Mesodermal cell (in vitro differentiated cells): ENCODE results near the gene ZDHHC18.
A peak's percentile ranks its signal among the peaks of the same experiment; 100 is the strongest.

Source experiments
- H3K27ac ChIP-seq: 2 replicates; pipeline ENCODE4 v1.7.0; 2013; ENCODE audit warnings: mild to moderate bottlenecking, low read depth, low read length, moderate library complexity; ENCODE audit not compliant: severe bottlenecking
- H3K36me3 ChIP-seq: 2 replicates; pipeline ENCODE4 v1.7.1; 2013; ENCODE audit warnings: mild to moderate bottlenecking, low read length, moderate library complexity; ENCODE audit not compliant: control insufficient read depth, insufficient read depth
- H3K4me1 ChIP-seq: one replicate; pipeline ENCODE4 v1.7.1; 2013; ENCODE audit warnings: mild to moderate bottlenecking, low read length; ENCODE audit not compliant: insufficient read depth, control insufficient read depth, poor library complexity, severe bottlenecking
- H3K4me3 ChIP-seq: 2 replicates; pipeline ENCODE4 v1.7.0; 2013; ENCODE audit warnings: low read length, control low read depth, mild to moderate bottlenecking; ENCODE audit not compliant: insufficient read depth, poor library complexity, severe bottlenecking; ENCODE audit errors: extremely low read depth
- H3K9me3 ChIP-seq: 2 replicates; pipeline ENCODE4 v1.7.1; 2013; ENCODE audit warnings: mild to moderate bottlenecking, low read length, moderate library complexity; ENCODE audit not compliant: control insufficient read depth
- WGBS, 2 experiments: methylation state at CpG; one replicate each; pipeline ENCODE4 v1.1.5; 2013; ENCODE audit warnings: missing lambda C conversion rate in 2 of 2; ENCODE audit not compliant: insufficient coverage in 2 of 2; 5-methylcytosine and 5-hydroxymethylcytosine counted together

The ZDHHC18 gene

GRCh38 chr1:26822737-26823395, 3.6 kb upstream of the ZDHHC18 start:
- H3K4me3 ChIP-seq: no peak overlapping the region
- H3K27ac ChIP-seq: no peak overlapping the region
- peaks cover 22% of the 10 kb centered on the region for H3K4me1 ChIP-seq
- 88 to 100% methylated on average over 2 to 3 of the region's 4 CpGs for WGBS, 2 experiments
- no peaks in the 10 kb centered on the region for H3K9me3 ChIP-seq
- H3K36me3 ChIP-seq: no peaks in the 10 kb centered on the region

GRCh38 chr1:26824731-26825130, 1.8 kb upstream of the ZDHHC18 start:
- 95 to 97% methylated on average over 2 to 3 of the region's 3 CpGs for WGBS, 2 experiments
- Histone ChIP-seq H3K4me1 (peaks cover 28% of the 10 kb centered on the region), H3K9me3 (no peaks in the 10 kb centered on the region), H3K27ac (peak overlapping the region; percentile 72), H3K4me3 (no peak overlapping the region), H3K36me3 (peaks cover 11% of the 10 kb centered on the region)

- Histone ChIP-seq H3K27ac (no peak overlapping the region), H3K4me3 (peak overlapping the region; percentile 57), H3K9me3 (no peaks in the 10 kb centered on the region), H3K36me3 (peaks cover 20% of the 10 kb centered on the region), H3K4me1 (peaks cover 28% of the 10 kb centered on the region)
- WGBS, 2 experiments: 7 to 13% methylated on average over 12 to 13 of the region's 17 CpGs
Observed at GRCh38 chr1:26827106-26827604, 667 bp downstream of the ZDHHC18 start.

- Histone ChIP-seq H3K4me3 (peak overlapping the region; percentile 57), H3K36me3 (peaks cover 25% of the 10 kb centered on the region), H3K9me3 (no peaks in the 10 kb centered on the region), H3K27ac (no peak overlapping the region), H3K4me1 (peaks cover 28% of the 10 kb centered on the region)
- 48 to 55% methylated on average over 11 of the region's 11 CpGs for WGBS, 2 experiments
Observed at GRCh38 chr1:26827663-26828062, 1.2 kb downstream of the ZDHHC18 start.

GRCh38 chr1:26828411-26828991, 2.0 kb downstream of the ZDHHC18 start:
- H3K4me1 ChIP-seq: peaks cover 28% of the 10 kb centered on the region
- H3K36me3 ChIP-seq: peaks cover 32% of the 10 kb centered on the region
- no peak overlapping the region for H3K4me3 ChIP-seq
- H3K27ac ChIP-seq: no peak overlapping the region
- no peaks in the 10 kb centered on the region for H3K9me3 ChIP-seq
- WGBS, 2 experiments: 83 to 91% methylated on average over 2 to 3 of the region's 4 CpGs

GRCh38 chr1:26829184-26829911, 2.9 kb downstream of the ZDHHC18 start:
- Histone ChIP-seq H3K4me3 (no peak overlapping the region), H3K4me1 (peaks cover 28% of the 10 kb centered on the region), H3K9me3 (no peaks in the 10 kb centered on the region), H3K27ac (no peak overlapping the region), H3K36me3 (peaks cover 40% of the 10 kb centered on the region)
- 86 to 88% methylated on average over 4 to 5 of the region's 6 CpGs for WGBS, 2 experiments

GRCh38 chr1:26831059-26831458, 4.6 kb downstream of the ZDHHC18 start:
- H3K36me3 ChIP-seq: peaks cover 53% of the 10 kb centered on the region
- H3K4me3 ChIP-seq: no peak overlapping the region
- WGBS, 2 experiments: 90 to 100% methylated on average over 1 to 3 of the region's 3 CpGs
- H3K27ac ChIP-seq: no peak overlapping the region
- H3K9me3 ChIP-seq: no peaks in the 10 kb centered on the region
- peaks cover 15% of the 10 kb centered on the region for H3K4me1 ChIP-seq

- 87 to 90% methylated on average over 2 to 3 of the region's 3 CpGs for WGBS, 2 experiments
- Histone ChIP-seq H3K4me1 (peaks cover 12% of the 10 kb centered on the region), H3K4me3 (no peak overlapping the region), H3K27ac (no peak overlapping the region), H3K9me3 (no peaks in the 10 kb centered on the region), H3K36me3 (peaks cover 59% of the 10 kb centered on the region)
Observed at GRCh38 chr1:26831546-26832248, 5.2 kb downstream of the ZDHHC18 start.

GRCh38 chr1:26832249-26832960, 5.9 kb downstream of the ZDHHC18 start:
- Histone ChIP-seq H3K27ac (no peak overlapping the region), H3K36me3 (peaks cover 63% of the 10 kb centered on the region), H3K4me3 (no peak overlapping the region), H3K9me3 (no peaks in the 10 kb centered on the region), H3K4me1 (peaks cover 11% of the 10 kb centered on the region)
- WGBS, 2 experiments: 97 to 98% methylated on average over 11 to 14 of the region's 16 CpGs
